CD8-positive, alpha-beta memory T cell (primary cell): ENCODE data around the gene TBCA. TPM values are rescaled to one million over a fixed set of nuclear protein-coding genes. Genes with fewer than 3 reads are reported as not detected.

Experiments used
- CTCF ChIA-PET: fragments of 350-600 bp; sonication (Branson Sonifier 250); formaldehyde crosslinking; loops from one replicate; lab custom pipeline; 2021; ENCODE audit warnings: antibody characterized with exemption; lab: Charles Lee
- POLR2A ChIA-PET: fragments of 350-600 bp; sonication (Branson Sonifier 250); formaldehyde crosslinking; loops from one replicate; lab custom pipeline; 2021; ENCODE audit warnings: antibody characterized with exemption; lab: Charles Lee
- DNase-seq, 5 donors: peaks; one replicate each; pipeline versions ENCODE4 v3.0.0 to v3.0.0-alpha.2; 2020 to 2022; ENCODE audit warnings: mixed read lengths in 1 of 5
- H3K27ac ChIP-seq: one replicate; pipeline ENCODE4 v1.7.0; 2013; ENCODE audit warnings: low read depth, mild to moderate bottlenecking, low read length, moderate library complexity
- H3K27me3 ChIP-seq: 2 replicates; pipeline ENCODE4 v1.7.0; 2013; ENCODE audit warnings: low read length, mild to moderate bottlenecking; ENCODE audit not compliant: insufficient read depth, poor library complexity, severe bottlenecking
- H3K36me3 ChIP-seq: 2 replicates; pipeline ENCODE4 v1.7.0; 2013; ENCODE audit warnings: mild to moderate bottlenecking, low read length, moderate library complexity; ENCODE audit not compliant: insufficient read depth
- H3K4me1 ChIP-seq: 2 replicates; pipeline ENCODE4 v1.7.0; 2013; ENCODE audit warnings: mild to moderate bottlenecking, low read length, moderate library complexity; ENCODE audit not compliant: insufficient read depth
- H3K4me3 ChIP-seq: 2 replicates; pipeline ENCODE4 v1.7.0; 2013; ENCODE audit warnings: mild to moderate bottlenecking, low read length
- H3K9me3 ChIP-seq: 2 replicates; pipeline ENCODE4 v1.7.0; 2013; ENCODE audit warnings: mild to moderate bottlenecking, low read length
- H3K27ac Mint-ChIP-seq, 8 donors: one replicate each; pipeline ENCODE4 v1.8.0; 2020 to 2021; ENCODE audit warnings: mixed read lengths in 8 of 8, mild to moderate bottlenecking in 6 of 8, inconsistent platforms in 3 of 8, moderate library complexity in 3 of 8
- H3K27me3 Mint-ChIP-seq, 2 donors: one replicate each; pipeline ENCODE4 v1.8.0; 2020 to 2021; ENCODE audit warnings: mixed read lengths in 2 of 2, mild to moderate bottlenecking in 1 of 2, moderate library complexity in 1 of 2
- H3K36me3 Mint-ChIP-seq, 3 donors: one replicate each; pipeline ENCODE4 v1.8.0; 2020 to 2021; ENCODE audit warnings: mixed read lengths in 3 of 3, inconsistent platforms in 1 of 3, mild to moderate bottlenecking in 1 of 3
- H3K4me1 Mint-ChIP-seq, 3 donors: one replicate each; pipeline ENCODE4 v1.8.0; 2020 to 2021; ENCODE audit warnings: mixed read lengths in 3 of 3, inconsistent platforms in 1 of 3, mild to moderate bottlenecking in 1 of 3
- H3K4me3 Mint-ChIP-seq, 7 donors: one replicate each; pipeline ENCODE4 v1.8.0; 2020 to 2021; ENCODE audit warnings: mixed read lengths in 7 of 7, mild to moderate bottlenecking in 6 of 7, moderate library complexity in 4 of 7, inconsistent platforms in 2 of 7
- H3K9me3 Mint-ChIP-seq, 5 donors: one replicate each; pipeline ENCODE4 v1.8.0; 2020 to 2022; ENCODE audit warnings: mixed read lengths in 5 of 5, mild to moderate bottlenecking in 3 of 5, moderate library complexity in 2 of 5, inconsistent platforms in 1 of 5
- polyA plus RNA-seq: library from polyadenylated mRNA; unstranded; fragments of 300-500 nt; fragmentation: Illumina TruSeq; gene quantifications from one replicate; pipeline ENCODE4 v1.2.3, GENCODE V29; 2021
- total RNA-seq, 2 experiments: library from RNA; stranded (reverse); gene quantifications; one replicate each; pipeline ENCODE4 v1.2.3, GENCODE V29; 2021

TBCA gene
- total and polyA plus RNA-seq, 3 experiments from 2014 or later, result 193 to 239 (median 237) TPM

DNA sequence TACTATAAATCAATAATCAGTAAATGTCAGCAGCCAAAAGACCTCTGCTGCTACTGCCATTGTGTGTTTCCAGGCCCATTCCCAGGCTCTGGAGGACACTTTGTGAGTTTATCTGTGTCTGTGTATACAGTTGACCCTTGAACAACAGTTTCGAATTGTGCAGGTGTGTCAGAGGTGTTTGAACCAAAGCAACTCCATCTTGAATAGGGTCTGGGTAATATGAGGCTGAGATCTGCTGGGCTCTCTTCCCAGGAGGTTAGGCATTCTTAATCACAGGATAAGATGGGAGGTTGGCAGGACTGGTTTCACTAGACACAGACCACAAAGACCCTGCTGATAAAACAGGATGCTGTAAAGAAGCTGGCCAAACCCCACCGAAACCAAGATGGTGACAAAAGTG lies 2.3 kb upstream of the TBCA start:
- peaks cover 2% of the 10 kb centered on the region for H3K36me3 ChIP-seq
- POLR2A ChIA-PET, result no interaction called here
- no peak overlapping the region for H3K27ac ChIP-seq
- H3K4me3 ChIP-seq, result no peak overlapping the region
- Mint-ChIP-seq H3K27ac (peak overlapping the region in 3 of 8 donors; percentile 63 to 78 (median 69)), H3K9me3 (no peaks in the 10 kb centered on the region), H3K4me1 (peaks cover 27 to 31% (median 29%) of the 10 kb centered on the region in 3 donors), H3K36me3 (peaks cover 0 to 17% (median 0%) of the 10 kb centered on the region in 3 donors), H3K4me3 (peak overlapping the region in 2 of 7 donors; percentile 12 to 47), H3K27me3 (no peaks in the 10 kb centered on the region)
- DNase-seq, result no peak
- H3K4me1 ChIP-seq, result peaks cover 25% of the 10 kb centered on the region
- CTCF ChIA-PET, result no interaction called here
- no peaks in the 10 kb centered on the region for H3K27me3 ChIP-seq
- no peaks in the 10 kb centered on the region for H3K9me3 ChIP-seq

DNA sequence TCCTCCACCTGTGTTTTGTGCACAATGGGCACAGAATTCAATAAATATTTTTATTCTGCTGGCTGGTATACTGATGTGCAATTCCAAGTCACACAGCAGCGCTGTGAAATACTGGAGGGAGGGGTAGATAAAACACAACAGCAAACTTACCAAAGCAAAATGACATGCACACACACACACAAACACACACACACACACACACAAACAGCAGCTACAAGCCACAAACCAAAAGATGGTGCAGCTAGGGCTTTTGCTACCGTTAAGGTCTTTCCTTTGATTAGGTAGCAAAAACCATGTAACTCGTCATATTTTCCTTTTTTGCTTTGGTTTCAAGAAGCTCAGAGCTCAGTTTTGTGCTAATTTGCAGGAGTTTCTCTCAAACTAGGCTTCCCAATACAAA lies 1.8 kb upstream of the TBCA start:
- Histone ChIP-seq H3K4me3 (no peak overlapping the region), H3K27me3 (no peaks in the 10 kb centered on the region), H3K4me1 (peaks cover 30% of the 10 kb centered on the region), H3K36me3 (peaks cover 5% of the 10 kb centered on the region), H3K27ac (no peak overlapping the region), H3K9me3 (no peaks in the 10 kb centered on the region)
- CTCF ChIA-PET, result no interaction called here
- Mint-ChIP-seq H3K27ac (peak overlapping the region in 2 of 8 donors; percentile 66 to 97), H3K27me3 (no peaks in the 10 kb centered on the region), H3K4me3 (peak overlapping the region in 3 of 7 donors; percentile 12 to 83 (median 67)), H3K4me1 (peaks cover 30 to 36% (median 34%) of the 10 kb centered on the region in 3 donors), H3K36me3 (peaks cover 0 to 17% (median 0%) of the 10 kb centered on the region in 3 donors), H3K9me3 (no peaks in the 10 kb centered on the region)
- POLR2A ChIA-PET, result no interaction called here
- no peak for DNase-seq

DNA sequence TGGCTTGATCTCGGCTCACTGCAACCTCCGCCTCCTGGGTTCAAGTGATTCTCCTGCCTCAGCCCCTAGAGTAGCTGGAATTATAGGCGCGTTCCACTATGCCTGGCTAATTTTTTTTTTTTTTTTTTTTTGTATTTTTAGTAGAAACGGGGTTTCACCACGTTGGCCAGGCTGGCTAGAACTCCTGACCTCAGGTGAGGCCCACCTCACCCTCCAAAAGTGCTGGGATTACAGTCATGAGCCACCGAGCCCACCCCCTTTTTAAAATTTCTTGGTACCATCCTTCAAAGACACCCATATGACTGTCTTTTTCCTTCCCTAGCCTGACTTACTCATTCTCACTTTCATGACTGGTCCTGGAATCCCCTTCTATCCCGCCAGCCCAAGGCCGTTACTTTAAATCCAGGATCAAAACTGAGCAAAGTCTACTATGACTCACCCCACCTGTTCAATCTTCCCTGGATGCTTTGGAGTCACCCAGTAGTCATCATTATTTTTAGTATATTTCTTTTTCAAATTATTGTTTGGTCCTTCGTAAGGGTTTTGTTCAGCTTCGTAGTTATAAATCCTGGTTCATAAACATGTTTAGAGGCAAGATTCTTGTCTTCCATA lies 1.2 kb upstream of the TBCA start:
- no peaks in the 10 kb centered on the region for H3K9me3 ChIP-seq
- no peaks in the 10 kb centered on the region for H3K9me3 Mint-ChIP-seq
- H3K27ac Mint-ChIP-seq, result peak overlapping the region in 5 of 8 donors; percentile 20 to 98 (median 66)
- H3K4me1 ChIP-seq, result peaks cover 31% of the 10 kb centered on the region
- H3K36me3 Mint-ChIP-seq, result peaks cover 0 to 18% (median 0%) of the 10 kb centered on the region in 3 donors
- peak overlapping the region in 6 of 7 donors; percentile 18 to 92 (median 82) for H3K4me3 Mint-ChIP-seq
- POLR2A ChIA-PET, result no interaction called here
- H3K27ac ChIP-seq, result no peak overlapping the region
- H3K27me3 ChIP-seq, result no peaks in the 10 kb centered on the region
- H3K27me3 Mint-ChIP-seq, result no peaks in the 10 kb centered on the region
- DNase-seq, result no peak
- CTCF ChIA-PET, result no interaction called here
- peaks cover 31 to 40% (median 39%) of the 10 kb centered on the region in 3 donors for H3K4me1 Mint-ChIP-seq
- H3K36me3 ChIP-seq, result peaks cover 5% of the 10 kb centered on the region
- H3K4me3 ChIP-seq, result no peak overlapping the region

DNA sequence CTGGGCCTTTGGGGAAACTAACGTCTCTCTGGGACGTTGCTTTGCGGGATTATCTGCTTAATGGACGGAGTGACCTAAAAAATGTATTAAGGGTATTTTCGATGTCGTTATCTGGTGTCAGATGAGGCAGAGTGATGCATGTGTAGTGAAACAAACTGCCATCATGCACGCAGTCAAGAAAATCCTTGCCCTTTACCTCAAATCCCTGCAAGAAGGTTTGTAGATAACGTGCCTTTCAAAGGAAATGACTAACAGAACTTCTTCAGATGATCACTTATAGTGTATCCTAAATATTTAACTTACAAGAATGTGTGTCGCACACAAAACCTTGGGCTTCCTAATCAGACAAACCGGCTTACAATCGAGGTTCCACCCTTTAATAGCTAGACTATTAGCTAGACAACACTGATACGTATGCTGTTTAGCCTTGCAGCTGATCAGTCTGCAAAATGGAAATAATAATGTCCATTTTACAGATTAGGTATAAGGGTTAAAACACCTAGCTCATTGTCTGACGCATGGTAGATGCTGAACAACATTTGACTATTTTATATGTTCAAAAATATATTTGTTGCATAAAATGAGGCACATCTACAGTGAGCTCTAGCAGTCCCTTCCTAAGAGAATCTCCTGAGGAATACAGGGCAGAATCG lies 541 bp upstream of the TBCA start:
- Mint-ChIP-seq H3K27me3 (no peaks in the 10 kb centered on the region), H3K36me3 (peaks cover 0 to 20% (median 0%) of the 10 kb centered on the region in 3 donors), H3K4me1 (peaks cover 36 to 47% (median 46%) of the 10 kb centered on the region in 3 donors), H3K27ac (peak overlapping the region; percentile 93 to 100 (median 98)), H3K9me3 (no peaks in the 10 kb centered on the region), H3K4me3 (peak overlapping the region; percentile 88 to 97 (median 92))
- DNase-seq, result no peak
- Histone ChIP-seq H3K9me3 (no peaks in the 10 kb centered on the region), H3K27me3 (no peaks in the 10 kb centered on the region), H3K36me3 (peaks cover 5% of the 10 kb centered on the region), H3K4me3 (peak overlapping the region; percentile 86), H3K27ac (peak overlapping the region; percentile 87), H3K4me1 (peaks cover 36% of the 10 kb centered on the region)
- ChIA-PET CTCF (no interaction called here), POLR2A (no interaction called here)

DNA sequence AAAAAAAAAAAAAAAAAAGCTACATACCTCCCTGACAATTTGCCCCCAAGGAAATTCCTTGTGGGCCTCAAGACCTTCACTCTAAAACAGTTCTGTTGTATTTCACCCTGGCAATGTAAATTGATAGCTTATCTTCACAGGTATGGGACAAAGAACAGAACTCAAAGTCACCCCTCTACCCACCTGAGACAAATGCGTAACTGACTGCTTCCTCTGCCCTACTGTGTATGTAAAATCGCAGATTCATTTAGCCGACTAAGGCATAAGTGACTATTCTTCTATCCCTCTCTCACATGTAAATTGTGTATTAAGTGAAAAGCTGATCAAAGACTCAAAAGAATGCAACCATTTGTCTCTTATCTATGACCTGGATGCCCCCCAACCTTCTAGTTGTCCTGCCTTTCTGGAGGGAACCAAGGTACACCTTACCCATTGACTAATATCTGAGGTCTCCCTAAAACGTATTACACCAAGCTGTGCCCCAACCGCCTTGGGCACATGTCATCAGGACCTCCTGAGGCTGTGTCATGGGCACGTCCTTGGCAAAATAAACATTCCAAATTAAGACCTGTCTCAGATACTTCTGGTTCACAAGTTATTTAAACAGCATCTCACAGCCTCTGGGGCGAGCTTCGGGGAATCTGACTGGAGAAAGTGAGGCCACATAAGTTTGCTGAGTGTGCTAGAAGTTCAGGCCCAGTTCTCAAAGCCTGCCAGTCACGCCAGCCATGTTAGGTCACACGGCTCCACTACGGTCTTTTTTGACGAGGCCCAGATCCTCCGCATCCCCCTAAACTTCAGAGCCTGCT lies 954 bp downstream of the TBCA start:
- CTCF ChIA-PET, result interaction anchor here (0.9 to 1.4 kb wide), 2 partner anchors 129 to 282 kb away, joined by 3 to 4 read pairs; no protein-coding TSS in a partner anchor
- H3K4me1 ChIP-seq, result peaks cover 51% of the 10 kb centered on the region
- H3K27me3 Mint-ChIP-seq, result no peaks in the 10 kb centered on the region

DNA sequence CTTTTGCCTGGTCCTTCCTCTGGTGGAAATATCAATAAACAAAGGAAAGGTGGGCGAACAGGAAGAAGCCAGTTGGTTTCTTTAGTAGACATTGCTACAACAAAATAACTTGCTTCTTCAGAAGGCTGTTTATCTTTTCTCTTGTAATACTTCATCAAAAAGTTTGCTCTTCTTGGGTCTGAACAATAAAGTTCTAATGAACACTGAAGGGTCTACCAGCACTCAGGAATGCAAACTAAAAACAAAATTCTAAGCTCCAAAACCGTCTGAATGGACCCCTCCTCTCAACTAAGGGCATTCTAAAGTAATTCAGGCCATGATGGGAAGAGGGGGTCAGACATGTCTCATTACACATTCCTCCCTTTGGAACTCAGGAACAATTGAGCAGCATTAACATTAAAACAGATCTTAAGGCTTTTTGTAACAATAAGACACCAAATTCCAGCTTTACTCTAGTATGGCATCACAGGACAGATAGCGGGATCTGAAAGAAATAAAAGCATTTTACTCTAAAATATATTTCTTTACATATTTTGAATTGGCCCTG lies 2.3 kb downstream of the TBCA start:
- peaks cover 3 to 32% (median 4%) of the 10 kb centered on the region in 3 donors for H3K36me3 Mint-ChIP-seq
- POLR2A ChIA-PET, result no interaction called here
- no peaks in the 10 kb centered on the region for H3K27me3 ChIP-seq
- no peaks in the 10 kb centered on the region for H3K9me3 ChIP-seq
- CTCF ChIA-PET, result no interaction called here
- H3K36me3 ChIP-seq, result peaks cover 5% of the 10 kb centered on the region
- peak overlapping the region; percentile 20 to 99 (median 70) for H3K27ac Mint-ChIP-seq
- no peak for DNase-seq
- peaks cover 49 to 70% (median 67%) of the 10 kb centered on the region in 3 donors for H3K4me1 Mint-ChIP-seq
- no peaks in the 10 kb centered on the region for H3K9me3 Mint-ChIP-seq
- H3K27ac ChIP-seq, result no peak overlapping the region
- H3K27me3 Mint-ChIP-seq, result no peaks in the 10 kb centered on the region
- H3K4me3 ChIP-seq, result no peak overlapping the region
- H3K4me1 ChIP-seq, result peaks cover 51% of the 10 kb centered on the region
- H3K4me3 Mint-ChIP-seq, result peak overlapping the region; percentile 9 to 97 (median 43)

More for the DNA sequence above, 954 bp downstream of the TBCA start:
- Mint-ChIP-seq H3K4me3 (peak overlapping the region; percentile 88 to 97 (median 92)), H3K4me1 (peaks cover 43 to 58% (median 55%) of the 10 kb centered on the region in 3 donors), H3K27ac (peak overlapping the region; percentile 96 to 100 (median 98)), H3K9me3 (no peaks in the 10 kb centered on the region), H3K36me3 (peaks cover 0 to 28% (median 1%) of the 10 kb centered on the region in 3 donors)
- POLR2A ChIA-PET, result no interaction called here
- no peak for DNase-seq
- H3K36me3 ChIP-seq, result peaks cover 5% of the 10 kb centered on the region
- H3K27me3 ChIP-seq, result no peaks in the 10 kb centered on the region
- H3K27ac ChIP-seq, result peak overlapping the region; percentile 87
- no peaks in the 10 kb centered on the region for H3K9me3 ChIP-seq
- peak overlapping the region; percentile 86 for H3K4me3 ChIP-seq

DNA sequence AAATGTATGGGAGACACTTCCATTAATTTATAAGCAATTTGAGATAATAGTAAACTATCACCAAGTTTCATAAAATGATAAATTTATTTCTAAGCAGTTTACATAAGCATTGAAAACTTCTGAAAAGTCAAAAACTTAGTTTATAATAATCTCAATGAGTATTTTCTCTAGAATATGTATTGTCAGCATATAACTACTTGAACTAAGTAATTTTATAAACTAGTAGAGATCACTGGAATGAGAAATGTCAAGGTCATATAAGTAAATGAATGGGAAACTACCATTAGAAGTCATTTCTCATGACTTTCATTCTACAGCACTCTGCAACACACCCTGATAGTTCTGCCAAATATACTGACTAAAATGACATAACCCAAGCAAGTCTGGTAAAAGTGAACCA lies 3.4 kb downstream of the TBCA start:
- no peaks in the 10 kb centered on the region for H3K27me3 Mint-ChIP-seq
- CTCF ChIA-PET, result no interaction called here
- H3K4me1 Mint-ChIP-seq, result peaks cover 54 to 81% (median 76%) of the 10 kb centered on the region in 3 donors
- H3K4me3 Mint-ChIP-seq, result no peak overlapping the region
- POLR2A ChIA-PET, result no interaction called here
- peaks cover 5% of the 10 kb centered on the region for H3K36me3 ChIP-seq
- no peak for DNase-seq
- peaks cover 58% of the 10 kb centered on the region for H3K4me1 ChIP-seq
- H3K9me3 ChIP-seq, result no peaks in the 10 kb centered on the region
- no peaks in the 10 kb centered on the region for H3K9me3 Mint-ChIP-seq
- peaks cover 4 to 37% (median 6%) of the 10 kb centered on the region in 3 donors for H3K36me3 Mint-ChIP-seq
- H3K4me3 ChIP-seq, result no peak overlapping the region
- no peak overlapping the region for H3K27ac ChIP-seq
- H3K27ac Mint-ChIP-seq, result peak overlapping the region in 3 of 8 donors; percentile 23 to 97 (median 38)
- no peaks in the 10 kb centered on the region for H3K27me3 ChIP-seq
